Caki2 (cell line): ENCODE measurements around the gene PTBP1. TPM values are rescaled to one million over a fixed set of nuclear protein-coding genes. Genes with fewer than 3 reads are reported as not detected.
"Not testable (repeated sequence)": the region's sequence is repeated elsewhere in the genome, so short reads cannot be mapped to it uniquely, and the experiment has no call there.

Source experiments
- DNase-seq: peaks from one replicate; pipeline ENCODE4 v3.0.0-alpha.2; 2015; ENCODE audit warnings: low read depth
- in situ Hi-C: cut with HindIII; loops from 2 replicates; pipeline ENCODE4 v1.10.0; 2016; ENCODE audit warnings: low sequenced_read_pairs, low pct_unique_long_range_greater_than_20kb, mixed read lengths
- total RNA-seq: library from RNA; depleted of rRNA; stranded (reverse); fragments of >200 nt; shearing (Covaris generic); gene quantifications from 2 replicates; pipeline ENCODE4 v1.2.3, GENCODE V29; 2014; ENCODE audit warnings: low replicate concordance

Gene PTBP1
- total RNA-seq, 1 experiment from 2014 or later = 182 TPM

DNA sequence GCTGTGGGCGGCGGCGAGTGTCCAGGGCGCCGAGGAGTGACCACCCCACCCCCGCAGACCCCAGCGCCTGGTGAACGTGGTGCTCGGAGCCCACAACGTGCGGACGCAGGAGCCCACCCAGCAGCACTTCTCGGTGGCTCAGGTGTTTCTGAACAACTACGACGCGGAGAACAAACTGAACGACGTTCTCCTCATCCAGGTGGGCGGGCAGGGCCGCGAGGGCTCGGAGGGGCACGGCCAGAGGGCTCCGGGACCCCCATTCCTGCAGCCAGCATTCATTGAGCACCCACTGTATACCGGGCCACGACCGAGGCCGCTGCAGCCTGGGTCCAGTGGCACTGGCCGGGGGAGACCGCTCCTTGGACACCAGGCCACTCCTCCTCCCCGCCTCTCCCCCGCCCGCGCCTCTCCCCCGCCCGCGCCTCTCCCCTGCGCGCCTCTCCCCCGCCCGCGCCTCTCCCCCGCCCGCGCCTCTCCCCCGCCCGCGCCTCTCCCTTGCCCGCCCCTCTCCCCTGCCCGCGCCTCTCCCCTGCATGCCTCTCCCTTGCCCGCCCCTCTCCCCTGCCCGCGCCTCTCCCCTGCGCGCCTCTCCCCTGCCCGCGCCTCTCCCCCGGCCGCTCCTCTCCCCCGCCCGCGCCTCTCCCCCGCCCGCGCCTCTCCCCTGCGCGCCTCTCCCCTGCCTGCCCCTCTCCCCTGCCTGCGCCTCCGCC, 46.7 kb downstream of the PTBP1 start:
- in situ Hi-C loops = no loop called here
- no peak for DNase-seq

DNA sequence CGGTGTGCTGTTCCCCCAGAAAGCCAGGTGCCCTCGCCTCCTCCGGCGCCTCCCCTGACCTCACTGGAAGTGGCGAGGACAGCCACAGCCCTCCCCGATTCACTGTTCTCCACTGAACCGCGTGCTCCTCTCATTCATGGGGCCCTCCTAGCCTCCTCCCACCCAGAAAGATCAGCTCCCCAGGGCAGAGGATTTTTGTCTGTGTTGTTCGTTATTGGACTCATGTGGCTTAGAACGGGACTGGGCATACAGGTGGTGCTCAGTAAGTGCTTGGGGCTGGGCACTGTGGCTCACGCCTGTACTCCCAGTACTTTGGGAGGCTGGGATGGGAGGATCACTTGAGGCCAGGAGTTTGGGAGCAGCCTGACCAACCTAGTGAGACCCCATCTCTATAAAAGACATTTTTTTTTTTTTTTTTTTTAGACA, 47.3 kb downstream of the PTBP1 start:
- in situ Hi-C loops = no loop called here
- DNase-seq = no peak

DNA sequence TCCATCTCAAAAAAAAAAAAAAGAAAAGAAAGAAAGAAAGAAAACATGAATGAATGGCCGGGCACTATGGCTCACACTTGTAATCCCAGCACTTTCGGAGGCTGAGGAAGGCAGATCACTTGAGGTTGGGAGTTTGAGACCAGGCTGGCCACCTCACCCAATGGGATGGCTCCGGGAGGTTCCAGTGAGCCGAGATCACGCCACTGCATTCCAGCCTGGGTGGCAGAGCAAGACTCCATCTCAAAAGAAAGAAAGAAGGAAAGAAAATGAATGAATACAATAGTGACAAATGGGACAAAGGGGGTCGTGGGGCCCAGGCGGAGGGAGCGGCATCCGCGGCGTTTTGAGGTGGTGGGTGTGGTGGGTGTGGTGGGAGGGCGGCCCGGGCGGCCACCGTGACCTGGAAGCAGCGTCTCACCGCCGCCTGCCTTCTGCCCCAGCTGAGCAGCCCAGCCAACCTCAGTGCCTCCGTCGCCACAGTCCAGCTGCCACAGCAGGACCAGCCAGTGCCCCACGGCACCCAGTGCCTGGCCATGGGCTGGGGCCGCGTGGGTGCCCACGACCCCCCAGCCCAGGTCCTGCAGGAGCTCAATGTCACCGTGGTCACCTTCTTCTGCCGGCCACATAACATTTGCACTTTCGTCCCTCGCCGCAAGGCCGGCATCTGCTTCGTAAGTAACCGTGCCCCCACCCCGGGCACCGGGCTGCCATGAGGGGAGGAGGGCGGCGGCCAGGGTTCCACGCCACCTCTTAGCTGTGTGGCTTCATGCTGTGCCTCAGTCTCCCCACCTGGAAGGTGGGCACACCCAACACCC, 48.7 kb downstream of the PTBP1 start:
- in situ Hi-C loops = no loop called here

DNA sequence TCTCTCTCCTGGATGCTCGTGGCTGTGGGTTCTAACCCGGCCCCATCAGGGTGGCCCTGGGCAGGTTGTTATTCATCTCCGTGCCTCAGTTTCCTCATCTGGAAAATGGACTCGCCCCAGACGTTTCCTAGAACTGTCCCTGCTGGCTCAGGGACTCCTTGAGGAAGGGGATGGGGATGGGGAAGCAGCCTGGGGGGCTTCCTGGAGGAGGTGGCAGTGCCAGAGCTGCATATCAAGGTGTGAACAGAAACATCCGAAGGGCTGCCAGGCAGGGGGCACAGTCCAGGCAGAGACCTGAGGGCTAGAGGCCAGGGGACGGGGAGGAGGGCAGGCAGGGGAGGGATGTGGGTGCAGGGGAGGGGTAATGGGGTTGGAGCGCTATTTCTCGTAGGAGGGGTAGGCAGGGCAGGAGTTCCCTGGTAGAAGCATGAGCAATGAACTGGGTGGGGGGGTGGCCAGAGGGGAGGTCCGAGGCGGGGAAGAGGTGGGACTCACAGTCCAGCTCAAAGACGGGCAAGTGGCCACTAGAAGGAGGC, 51.2 kb downstream of the PTBP1 start:
- in situ Hi-C loops = no loop called here
- no peak for DNase-seq

More for the DNA sequence above, 48.7 kb downstream of the PTBP1 start:
- no peak for DNase-seq

DNA sequence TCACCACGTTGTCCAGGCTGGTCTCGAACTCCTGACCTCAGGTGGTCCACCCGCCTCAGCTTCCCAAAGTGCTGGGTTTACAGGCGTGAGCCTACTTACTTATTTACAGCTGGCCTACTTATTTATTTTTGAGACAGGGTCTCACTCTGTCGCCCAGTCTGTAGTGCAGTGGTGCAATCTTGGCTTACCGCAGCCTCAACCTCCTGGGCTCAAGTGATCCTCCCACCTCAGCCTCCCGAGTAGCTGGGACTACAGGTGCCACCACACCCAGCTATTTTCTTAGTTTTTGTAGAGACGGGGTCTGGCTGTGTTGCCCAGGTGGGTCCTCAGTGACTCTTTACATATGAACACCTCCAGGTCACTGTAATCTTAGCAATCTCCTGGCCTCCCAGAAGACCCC, 51.9 kb downstream of the PTBP1 start:
- in situ Hi-C loops, DNase-seq: not testable (repeated sequence)

DNA sequence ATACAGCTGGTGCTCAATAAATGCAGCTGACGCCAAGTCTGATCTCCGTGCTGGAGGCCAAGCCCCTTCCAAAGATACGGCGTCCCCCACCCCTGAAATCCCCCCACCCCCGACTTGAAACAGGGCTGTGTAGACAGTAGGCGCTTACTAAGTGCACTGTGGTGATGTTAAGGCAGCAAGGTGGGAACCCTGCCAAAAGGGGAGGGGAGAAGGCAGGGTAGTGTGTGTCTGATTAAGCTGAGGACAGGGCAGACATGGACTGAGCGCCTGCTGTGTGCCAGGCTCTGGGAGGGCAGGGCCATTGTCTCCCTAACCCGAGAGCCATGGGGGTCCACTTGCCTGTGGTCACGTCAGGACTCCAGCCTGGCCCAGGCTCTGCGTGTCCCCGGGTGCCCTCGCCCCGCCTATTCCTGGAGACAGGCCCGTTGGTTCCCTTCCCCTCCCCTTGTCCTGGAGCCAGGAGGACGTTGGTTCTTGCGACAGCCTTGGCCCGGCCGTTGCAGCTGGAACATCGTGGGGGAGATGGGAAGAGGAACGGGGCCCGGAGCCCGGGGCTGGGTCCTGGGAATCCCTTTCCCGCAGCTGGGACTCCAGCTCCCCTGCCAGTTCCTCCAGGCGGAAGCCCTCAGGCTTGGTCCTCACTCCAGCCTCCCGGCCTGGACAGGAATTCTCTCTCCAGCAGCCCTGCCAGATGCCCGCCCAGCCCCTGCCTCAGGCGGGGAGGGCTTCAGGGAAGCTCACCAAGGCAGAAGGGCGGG, 53.1 kb downstream of the PTBP1 start:
- in situ Hi-C loops = no loop called here
- no peak for DNase-seq

DNA sequence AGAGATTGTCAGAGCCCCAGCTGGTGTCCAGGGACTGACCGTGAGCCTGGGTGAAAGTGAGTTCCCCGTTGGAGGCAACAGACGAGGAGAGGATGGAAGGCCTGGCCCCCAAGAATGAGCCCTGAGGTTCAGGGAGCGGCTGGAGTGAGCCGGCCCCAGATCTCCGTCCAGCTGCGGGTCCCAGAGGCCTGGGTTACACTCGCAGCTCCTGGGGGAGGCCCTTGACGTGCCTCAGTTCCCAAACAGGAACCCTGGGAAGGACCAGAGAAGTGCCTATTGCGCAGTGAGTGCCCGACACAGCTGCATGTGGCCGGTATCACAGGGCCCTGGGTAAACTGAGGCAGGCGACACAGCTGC, 53.7 kb downstream of the PTBP1 start:
- no peak for DNase-seq
- in situ Hi-C loops = no loop called here

DNA sequence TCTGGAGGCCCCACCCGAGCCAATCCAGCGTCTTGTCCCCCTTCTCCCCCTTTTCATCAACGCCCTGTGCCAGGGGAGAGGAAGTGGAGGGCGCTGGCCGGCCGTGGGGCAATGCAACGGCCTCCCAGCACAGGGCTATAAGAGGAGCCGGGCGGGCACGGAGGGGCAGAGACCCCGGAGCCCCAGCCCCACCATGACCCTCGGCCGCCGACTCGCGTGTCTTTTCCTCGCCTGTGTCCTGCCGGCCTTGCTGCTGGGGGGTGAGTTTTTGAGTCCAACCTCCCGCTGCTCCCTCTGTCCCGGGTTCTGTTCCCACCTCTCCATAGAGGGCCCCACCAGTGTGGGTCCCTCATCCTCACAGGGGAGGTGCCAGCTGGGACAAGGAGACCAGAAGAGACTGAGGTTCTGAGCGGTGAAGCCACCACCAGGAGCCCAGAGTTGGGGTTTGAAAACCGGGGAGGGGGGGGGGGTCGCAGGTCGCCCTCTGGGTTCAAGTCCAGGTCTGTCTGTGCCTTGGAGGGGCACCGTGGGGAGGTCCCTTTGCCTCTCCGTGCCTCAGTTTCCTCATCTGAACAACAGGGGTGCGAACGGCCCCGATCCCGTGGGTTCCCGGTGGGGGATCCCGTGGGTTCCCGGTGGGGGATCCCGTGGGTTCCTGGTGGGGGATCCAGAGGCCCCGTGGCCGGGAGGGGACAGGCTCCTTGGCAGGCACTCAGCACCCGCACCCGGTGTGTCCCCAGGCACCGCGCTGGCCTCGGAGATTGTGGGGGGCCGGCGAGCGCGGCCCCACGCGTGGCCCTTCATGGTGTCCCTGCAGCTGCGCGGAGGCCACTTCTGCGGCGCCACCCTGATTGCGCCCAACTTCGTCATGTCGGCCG, 55.1 kb downstream of the PTBP1 start, which contains the start of gene ELANE:
Gene ELANE, plus strand, starts transcription at position 168 of the 878 bp plus-strand sequence. Its CDS starts 26 bp downstream, at position 194.
- in situ Hi-C loops = no loop called here
- DNase-seq = no peak

DNA sequence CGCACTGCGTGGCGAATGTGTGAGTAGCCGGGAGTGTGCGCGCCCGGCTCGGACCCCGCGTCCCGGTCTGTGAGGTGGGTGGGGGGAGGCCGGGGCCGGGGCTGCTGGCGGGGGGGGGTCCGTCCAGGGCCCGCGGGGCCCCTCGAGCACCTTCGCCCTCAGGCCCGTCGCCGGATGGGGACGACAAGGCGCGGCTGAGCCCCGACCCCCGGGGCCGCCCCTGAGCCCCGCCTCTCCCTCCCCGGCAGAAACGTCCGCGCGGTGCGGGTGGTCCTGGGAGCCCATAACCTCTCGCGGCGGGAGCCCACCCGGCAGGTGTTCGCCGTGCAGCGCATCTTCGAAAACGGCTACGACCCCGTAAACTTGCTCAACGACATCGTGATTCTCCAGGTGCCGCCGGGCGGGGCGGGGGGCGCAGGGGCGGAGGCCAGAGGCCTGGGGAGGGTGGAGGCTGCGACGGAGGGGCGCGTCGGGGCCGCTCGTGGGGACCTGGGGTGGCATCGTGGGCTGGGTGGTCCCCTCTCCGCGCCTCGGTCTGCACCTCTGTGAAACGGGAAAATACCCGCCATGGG, 55.8 kb downstream of the PTBP1 start:
- DNase-seq = no peak
- in situ Hi-C loops = no loop called here

DNA sequence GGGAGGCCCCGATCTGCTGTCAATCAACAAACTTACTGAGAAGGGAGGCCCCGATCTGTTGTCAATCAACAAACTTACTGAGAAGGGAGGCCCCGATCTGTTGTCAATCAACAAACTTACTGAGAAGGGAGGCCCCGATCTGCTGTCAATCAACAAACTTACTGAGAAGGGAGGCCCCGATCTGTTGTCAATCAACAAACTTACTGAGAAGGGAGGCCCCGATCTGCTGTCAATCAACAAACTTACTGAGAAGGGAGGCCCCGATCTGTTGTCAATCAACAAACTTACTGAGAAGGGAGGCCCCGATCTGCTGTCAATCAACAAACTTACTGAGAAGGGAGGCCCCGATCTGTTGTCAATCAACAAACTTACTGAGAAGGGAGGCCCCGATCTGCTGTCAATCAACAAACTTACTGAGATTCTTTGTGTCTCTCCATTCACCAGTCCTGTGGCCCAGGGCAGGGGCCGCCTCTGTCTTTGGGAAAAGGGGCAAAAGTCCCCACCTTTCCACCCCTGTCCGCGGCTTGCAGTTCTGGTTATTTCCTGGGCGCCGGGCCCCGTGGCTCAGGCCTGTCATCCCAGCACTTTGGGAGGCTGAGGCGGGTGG, 56.5 kb downstream of the PTBP1 start:
- in situ Hi-C loops, DNase-seq: not testable (repeated sequence)

DNA sequence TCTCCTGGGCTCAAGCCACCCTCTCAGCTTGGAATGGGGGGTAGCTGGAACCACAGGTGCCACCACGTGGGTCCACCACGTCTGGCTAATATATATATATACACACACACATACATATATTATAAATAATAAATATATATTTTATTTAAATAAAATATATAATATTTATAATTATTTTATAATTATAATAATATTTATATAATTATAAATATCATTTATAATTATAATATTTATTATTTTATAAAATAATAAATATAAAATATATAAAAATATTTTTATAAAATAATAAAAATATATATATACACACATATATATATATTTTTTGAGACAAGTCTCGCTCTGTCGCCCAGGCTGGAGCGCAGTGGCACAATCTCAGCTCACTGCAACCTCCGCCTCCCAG, 57.3 kb downstream of the PTBP1 start:
- in situ Hi-C loops = no loop called here
- DNase-seq = no peak

DNA sequence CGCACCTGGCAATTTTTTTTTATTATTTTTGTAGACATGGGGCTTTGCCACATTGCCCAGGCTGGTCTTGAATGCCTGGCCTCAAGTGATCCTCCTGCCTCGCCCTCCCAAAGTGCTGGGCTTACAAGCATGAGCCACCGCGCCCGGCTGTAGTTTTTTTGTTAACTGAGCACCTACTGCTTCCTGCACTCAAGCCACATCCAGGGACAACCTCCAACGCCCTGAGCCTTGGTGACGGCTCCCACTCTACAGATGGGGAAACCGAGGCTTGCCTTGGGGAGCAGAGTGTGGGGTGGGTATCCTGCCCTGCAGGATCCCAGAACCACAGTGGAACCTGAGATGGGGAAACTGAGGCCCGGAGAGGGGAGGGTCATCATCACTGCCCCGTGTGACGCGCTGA, 57.9 kb downstream of the PTBP1 start:
- in situ Hi-C loops = no loop called here
- no peak for DNase-seq

DNA sequence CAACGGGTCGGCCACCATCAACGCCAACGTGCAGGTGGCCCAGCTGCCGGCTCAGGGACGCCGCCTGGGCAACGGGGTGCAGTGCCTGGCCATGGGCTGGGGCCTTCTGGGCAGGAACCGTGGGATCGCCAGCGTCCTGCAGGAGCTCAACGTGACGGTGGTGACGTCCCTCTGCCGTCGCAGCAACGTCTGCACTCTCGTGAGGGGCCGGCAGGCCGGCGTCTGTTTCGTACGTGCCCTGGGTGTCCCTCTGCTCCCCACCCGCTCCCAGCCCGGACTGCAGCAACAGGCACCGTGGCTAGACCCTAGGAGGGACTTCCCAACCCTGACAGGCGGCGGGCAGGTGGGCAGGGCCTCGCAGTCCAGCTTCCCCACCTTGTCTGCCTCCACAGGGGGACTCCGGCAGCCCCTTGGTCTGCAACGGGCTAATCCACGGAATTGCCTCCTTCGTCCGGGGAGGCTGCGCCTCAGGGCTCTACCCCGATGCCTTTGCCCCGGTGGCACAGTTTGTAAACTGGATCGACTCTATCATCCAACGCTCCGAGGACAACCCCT, 58.4 kb downstream of the PTBP1 start:
- in situ Hi-C loops = no loop called here

DNA sequence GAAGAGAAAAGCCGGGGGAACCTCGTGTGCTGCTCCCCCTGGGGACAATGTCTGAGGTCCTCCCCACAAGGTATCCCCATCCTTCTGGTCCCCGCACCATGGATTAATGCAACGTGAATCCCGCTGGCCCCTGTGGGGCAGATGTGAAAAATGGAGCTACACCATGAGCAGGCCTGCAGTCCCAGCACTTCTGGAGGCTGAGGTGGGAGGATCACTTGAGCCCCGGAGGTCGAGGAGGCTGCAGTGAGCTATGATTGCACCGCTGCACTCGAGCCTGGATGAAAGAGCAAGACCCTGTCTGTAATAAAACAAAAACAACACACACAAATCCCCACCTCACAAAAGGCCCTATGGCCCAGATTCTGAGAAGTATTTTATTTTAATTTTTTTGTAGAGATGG, 61.0 kb downstream of the PTBP1 start:
- in situ Hi-C loops = no loop called here
- DNase-seq = no peak

More for the DNA sequence above, 58.4 kb downstream of the PTBP1 start:
- DNase-seq = no peak

DNA sequence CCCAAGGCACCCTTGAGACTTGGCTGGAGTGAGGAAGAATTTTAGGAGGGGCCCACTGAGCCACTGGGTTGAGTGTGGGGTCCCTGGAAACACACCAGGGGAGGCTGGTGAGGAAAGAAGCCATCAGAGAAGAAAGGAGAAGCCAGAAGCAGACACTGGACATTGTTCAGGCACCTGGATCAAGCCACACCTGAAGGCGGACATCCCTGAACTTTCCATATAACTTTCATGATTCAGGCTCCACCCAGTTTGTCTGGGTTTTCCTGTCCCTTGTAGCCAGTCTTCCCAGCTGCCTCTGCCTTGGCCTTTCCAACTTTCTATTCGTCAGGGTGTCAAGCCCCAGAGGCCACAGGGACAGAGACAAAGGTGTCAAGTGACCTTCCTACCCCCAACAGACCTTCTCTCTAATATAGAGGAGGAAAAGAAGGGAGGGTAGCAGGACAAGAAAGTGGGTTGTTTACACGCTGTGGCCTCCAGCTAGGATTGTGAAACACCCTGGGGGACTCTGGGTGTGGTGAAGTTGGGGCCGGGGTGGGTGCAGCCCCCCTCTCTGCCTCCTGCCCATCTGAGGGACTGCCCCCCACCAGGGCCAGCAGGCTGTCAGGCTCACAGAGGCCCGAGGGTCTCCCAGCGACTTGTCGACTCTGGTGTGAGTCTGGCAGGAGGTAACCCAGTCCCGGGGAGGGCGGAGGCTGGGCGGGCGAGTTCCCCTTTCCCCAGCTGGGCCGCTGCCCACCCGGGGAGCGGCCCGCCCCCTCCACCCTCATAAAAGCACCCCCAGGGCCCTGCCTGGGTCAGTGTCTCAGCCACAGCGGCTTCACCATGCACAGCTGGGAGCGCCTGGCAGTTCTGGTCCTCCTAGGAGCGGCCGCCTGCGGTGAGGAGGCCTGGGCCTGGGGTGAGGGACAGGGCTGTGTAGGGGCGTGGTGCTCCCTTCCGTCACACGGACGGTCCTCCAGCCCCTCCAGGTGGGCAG, 61.9 kb downstream of the PTBP1 start, which contains the start of gene CFD:
Gene CFD, plus strand, starts transcription at position 797 of the 976 bp plus-strand sequence. Its CDS starts 26 bp downstream, at position 823.
- in situ Hi-C loops = no loop called here
- no peak for DNase-seq
